GM18909 (cell line): Measurements from ENCODE around the gene SLC25A47.
"Not testable (repeated sequence)": the region's sequence is repeated elsewhere in the genome, so short reads cannot be mapped to it uniquely, and the experiment has no call there.

Experiments
- ATAC-seq: cut with Tn5 transposase; IDR thresholded peaks from one replicate; pipeline ENCODE4 v1.9.1; 2021; ENCODE audit warnings: mild to moderate bottlenecking; ENCODE audit not compliant: unreplicated experiment, poor library complexity

Gene SLC25A47

GRCh38 chr14:100323121-100323941, at the start of gene SLC25A47:
Gene SLC25A47, plus strand, starts transcription at chr14:100323339. Its CDS starts 76 bp downstream, at chr14:100323415.
- ATAC-seq, result no peak

- ATAC-seq, result no peak
These were observed 48.9 kb upstream of the SLC25A47 start for GRCh38 chr14:100274250-100274649.

GRCh38 chr14:100275214-100275613, 47.9 kb upstream of the SLC25A47 start:
- ATAC-seq, result no peak

- ATAC-seq, result peak; percentile 73
These were observed 44.4 kb upstream of the SLC25A47 start for GRCh38 chr14:100278702-100279101.

- ATAC-seq, result no peak
These were observed 44.0 kb upstream of the SLC25A47 start for GRCh38 chr14:100279133-100279532.

- no peak for ATAC-seq
These were observed 43.6 kb upstream of the SLC25A47 start for GRCh38 chr14:100279563-100279962.

- no peak for ATAC-seq
These were observed 41.7 kb upstream of the SLC25A47 start for GRCh38 chr14:100281286-100282082.

GRCh38 chr14:100282083-100282350, 41.1 kb upstream of the SLC25A47 start:
- ATAC-seq, result no peak

GRCh38 chr14:100282766-100283419, 40.2 kb upstream of the SLC25A47 start:
- ATAC-seq, result no peak

GRCh38 chr14:100283436-100283835, 39.7 kb upstream of the SLC25A47 start:
- not testable (repeated sequence) for ATAC-seq

GRCh38 chr14:100283984-100284881, 38.9 kb upstream of the SLC25A47 start:
- no peak for ATAC-seq

- ATAC-seq, result peak; percentile 87
These were observed 37.9 kb upstream of the SLC25A47 start for GRCh38 chr14:100285021-100285912.

GRCh38 chr14:100285913-100286400, 37.2 kb upstream of the SLC25A47 start:
- ATAC-seq, result no peak

GRCh38 chr14:100286484-100287191, 36.5 kb upstream of the SLC25A47 start:
- no peak for ATAC-seq

- no peak for ATAC-seq
These were observed 35.7 kb upstream of the SLC25A47 start for GRCh38 chr14:100287202-100287997.

- not testable (repeated sequence) for ATAC-seq
These were observed 35.2 kb upstream of the SLC25A47 start for GRCh38 chr14:100287998-100288295.

GRCh38 chr14:100288382-100289185, 34.6 kb upstream of the SLC25A47 start:
- ATAC-seq, result no peak
